ENCODE results near the gene SRSF7. TPM values are rescaled to one million over a fixed set of nuclear protein-coding genes. Genes with fewer than 3 reads are reported as not detected.
"Not testable (repeated sequence)": the region's sequence is repeated elsewhere in the genome, so short reads cannot be mapped to it uniquely, and the experiment has no call there.

The SRSF7 gene
- total RNA-seq, 4 donors from 2014 or later: 39.0 to 109 (median 73.4) TPM

- ATAC-seq: no peak
- Histone ChIP-seq H3K4me1 (no peaks in the 10 kb centered on the region), H3K9me3 (no peaks in the 10 kb centered on the region), H3K36me3 (no peaks in the 10 kb centered on the region), H3K4me3 (no peak overlapping the region), H3K27me3 (no peaks in the 10 kb centered on the region), H3K27ac (no peak overlapping the region)
- WGBS, 2 donors (ENCODE audit: low coverage in 1 of 2): 81 to 94% methylated on average over 4 of the region's 4 CpGs
- TF ChIP-seq CTCF (IDR thresholded peaks at IDR 0.05): no peak
- no peak for TF ChIP-seq EP300 (IDR thresholded peaks at IDR 0.05)
- TF ChIP-seq POLR2AphosphoS5 (IDR thresholded peaks at IDR 0.05): no peak
- TF ChIP-seq POLR2A (IDR thresholded peaks at IDR 0.05): no peak
Measured at GRCh38 chr2:38763728-38764127, 12.6 kb upstream of the SRSF7 start.

GRCh38 chr2:38763228-38763627 is 12.1 kb upstream of the SRSF7 start:
- H3K36me3 ChIP-seq: no peaks in the 10 kb centered on the region
- no peak overlapping the region for H3K4me3 ChIP-seq
- no peaks in the 10 kb centered on the region for H3K4me1 ChIP-seq
- no peak for ATAC-seq
- H3K27me3 ChIP-seq: no peaks in the 10 kb centered on the region
- 56 to 70% methylated on average over 1 to 2 of the region's 2 CpGs for WGBS, 2 donors (ENCODE audit: low coverage in 1 of 2)
- no peaks in the 10 kb centered on the region for H3K9me3 ChIP-seq
- TF ChIP-seq CTCF (IDR thresholded peaks at IDR 0.05) (no peak), POLR2A (IDR thresholded peaks at IDR 0.05) (no peak), POLR2AphosphoS5 (IDR thresholded peaks at IDR 0.05) (no peak), EP300 (IDR thresholded peaks at IDR 0.05) (no peak)
- H3K27ac ChIP-seq: no peak overlapping the region

- not testable (repeated sequence) for H3K4me3 ChIP-seq, H3K36me3 ChIP-seq, ATAC-seq, H3K9me3 ChIP-seq, H3K4me1 ChIP-seq, H3K27me3 ChIP-seq, H3K27ac ChIP-seq
- WGBS, 2 donors (ENCODE audit: low coverage in 1 of 2): no CpG with 5 or more reads among the region's 31 CpGs
Measured at GRCh38 chr2:38755891-38756290, 4.7 kb upstream of the SRSF7 start.

GRCh38 chr2:38754506-38754905 is 3.3 kb upstream of the SRSF7 start:
- 44 to 54% methylated on average over 3 of the region's 3 CpGs for WGBS, 2 donors (ENCODE audit: low coverage in 1 of 2)
- TF ChIP-seq POLR2A (IDR thresholded peaks at IDR 0.05) (no peak), CTCF (IDR thresholded peaks at IDR 0.05) (no peak), EP300 (IDR thresholded peaks at IDR 0.05) (no peak), POLR2AphosphoS5 (IDR thresholded peaks at IDR 0.05) (no peak)
- Histone ChIP-seq H3K4me3 (peak overlapping the region in 1 of 2 donors; percentile 10), H3K27ac (no peak overlapping the region), H3K36me3 (peaks cover 0 to 2% of the 10 kb centered on the region in 2 donors), H3K27me3 (no peaks in the 10 kb centered on the region), H3K9me3 (no peaks in the 10 kb centered on the region), H3K4me1 (peaks cover 0 to 12% (median 4%) of the 10 kb centered on the region in 3 donors)
- ATAC-seq: no peak

GRCh38 chr2:38754049-38754448 is 2.9 kb upstream of the SRSF7 start:
- Histone ChIP-seq H3K4me3 (peak overlapping the region in 1 of 2 donors; percentile 10), H3K9me3 (no peaks in the 10 kb centered on the region), H3K27me3 (no peaks in the 10 kb centered on the region), H3K27ac (no peak overlapping the region), H3K36me3 (peaks cover 0 to 7% of the 10 kb centered on the region in 2 donors), H3K4me1 (peaks cover 0 to 17% (median 4%) of the 10 kb centered on the region in 3 donors)
- TF ChIP-seq EP300 (IDR thresholded peaks at IDR 0.05) (no peak), CTCF (IDR thresholded peaks at IDR 0.05) (no peak), POLR2AphosphoS5 (IDR thresholded peaks at IDR 0.05) (no peak)
- no peak for ATAC-seq

Data from gastroesophageal sphincter (tissue), 4 donors.